ENCODE measurements around the gene MPP7. TPM values are rescaled to one million over a fixed set of nuclear protein-coding genes. Genes with fewer than 3 reads are reported as not detected.

Gene MPP7
- total RNA-seq (10 to 100 TPM in 1 of 9 donors, 1 to 10 TPM in 8; 3.0 to 12.0 (median 6.8) TPM), polyA plus RNA-seq (1 to 10 TPM; 1.7 to 3.5 (median 1.8) TPM)
- long read RNA-seq, donor 1: 0 reads
- long read RNA-seq, donor 2: 0 reads
- long read RNA-seq, donor 3: 0 reads
- long read RNA-seq, donor 4, partial matches to known transcripts: 2 of 5 reads
- long read RNA-seq, donor 4, other reads (novel, unspliced or antisense): 3 of 5 reads
- long read RNA-seq, donor 5, partial matches to known transcripts: 0 of 9 reads
- long read RNA-seq, donor 5, other reads (novel, unspliced or antisense): 9 of 9 reads
- long read RNA-seq, donor 6, partial matches to known transcripts: 2 of 3 reads
- long read RNA-seq, donor 6, other reads (novel, unspliced or antisense): 1 of 3 reads
- long read RNA-seq, donor 7: 0 reads
- long read RNA-seq, donor 8: 0 reads
- long read RNA-seq, donor 9: 0 reads
- long read RNA-seq, donor 10: 0 reads

DNA sequence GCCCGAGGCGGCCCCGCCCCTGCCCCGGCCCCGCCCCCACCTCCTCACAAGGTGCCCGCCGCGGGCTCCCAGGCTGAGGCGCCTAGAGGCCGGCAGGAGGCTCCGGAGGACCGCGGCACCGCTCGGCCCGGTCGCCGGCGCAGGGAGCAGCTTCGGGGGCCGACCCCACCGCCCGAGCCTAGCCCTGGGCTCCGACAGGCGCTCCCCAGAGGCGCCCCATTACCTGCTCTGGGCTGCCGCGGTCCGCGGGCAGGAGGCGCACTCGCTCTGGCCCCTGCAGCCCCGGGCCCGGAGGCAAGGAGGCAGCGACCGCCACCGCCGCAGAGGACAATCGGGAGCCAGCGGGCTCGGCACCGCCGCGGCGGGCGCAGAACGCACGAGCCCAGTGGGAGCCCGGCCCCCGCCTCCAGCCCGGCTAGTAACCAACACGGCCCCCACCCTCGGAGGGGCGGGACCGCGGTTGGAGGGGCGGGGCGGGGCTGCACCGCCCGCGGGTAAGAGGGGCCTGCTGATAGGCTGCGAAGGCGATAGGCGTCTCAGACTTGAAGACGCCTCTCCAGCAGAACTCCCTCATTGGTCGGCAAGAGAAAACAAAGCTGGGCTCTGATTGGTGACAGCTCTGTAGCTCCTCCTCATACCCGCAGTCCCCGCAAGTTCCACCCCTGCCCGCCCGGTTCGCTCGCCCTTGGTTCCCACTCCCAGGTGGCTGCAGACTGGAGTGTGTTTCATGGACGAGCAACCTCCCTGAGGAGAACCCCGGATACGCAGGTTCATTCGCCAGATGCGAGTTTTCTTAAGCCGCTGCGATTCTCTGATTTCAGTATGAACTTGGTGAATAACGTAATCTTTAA lies at the start of gene MPP7:
MPP7 (minus strand) TSS at position 427 of the 851 bp plus-strand sequence. CDS start 64,460 bp downstream, outside the sequence.
- intact Hi-C loops (cut with DNase I): no loop called here
- Histone ChIP-seq H3K4me1 (replicated peaks in 1 of 2) (peaks cover 7% of the 10 kb centered on the region in 2 donors), H3K4me3 (peak within 1 kb of the TSS; percentile 22 to 81 (median 76)), H3K36me3 (replicated peaks in 1 of 2) (no peaks in the 10 kb centered on the region), H3K27me3 (peaks cover 6% of the 10 kb centered on the region), H3K27ac (peak within 1 kb of the TSS in 4 of 5 donors; percentile 45 to 89 (median 82)), H3K9me3 (replicated peaks in 1 of 3) (no peaks in the 10 kb centered on the region)
- DNase-seq: peak; percentile 96 to 98 (median 97)
- peak; percentile 23 to 79 for TF ChIP-seq POLR2A (IDR thresholded peaks at IDR 0.05)
- TF ChIP-seq, protein P1, sequence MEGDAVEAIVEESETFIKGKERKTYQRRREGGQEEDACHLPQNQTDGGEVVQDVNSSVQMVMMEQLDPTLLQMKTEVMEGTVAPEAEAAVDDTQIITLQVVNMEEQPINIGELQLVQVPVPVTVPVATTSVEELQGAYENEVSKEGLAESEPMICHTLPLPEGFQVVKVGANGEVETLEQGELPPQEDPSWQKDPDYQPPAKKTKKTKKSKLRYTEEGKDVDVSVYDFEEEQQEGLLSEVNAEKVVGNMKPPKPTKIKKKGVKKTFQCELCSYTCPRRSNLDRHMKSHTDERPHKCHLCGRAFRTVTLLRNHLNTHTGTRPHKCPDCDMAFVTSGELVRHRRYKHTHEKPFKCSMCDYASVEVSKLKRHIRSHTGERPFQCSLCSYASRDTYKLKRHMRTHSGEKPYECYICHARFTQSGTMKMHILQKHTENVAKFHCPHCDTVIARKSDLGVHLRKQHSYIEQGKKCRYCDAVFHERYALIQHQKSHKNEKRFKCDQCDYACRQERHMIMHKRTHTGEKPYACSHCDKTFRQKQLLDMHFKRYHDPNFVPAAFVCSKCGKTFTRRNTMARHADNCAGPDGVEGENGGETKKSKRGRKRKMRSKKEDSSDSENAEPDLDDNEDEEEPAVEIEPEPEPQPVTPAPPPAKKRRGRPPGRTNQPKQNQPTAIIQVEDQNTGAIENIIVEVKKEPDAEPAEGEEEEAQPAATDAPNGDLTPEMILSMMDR (IDR thresholded peaks at IDR 0.05): peak; percentile 3 to 46 (median 36)
- 0 to 1% (median 0%) methylated on average over 11 to 80 of the region's 80 CpGs for WGBS, 4 donors

DNA sequence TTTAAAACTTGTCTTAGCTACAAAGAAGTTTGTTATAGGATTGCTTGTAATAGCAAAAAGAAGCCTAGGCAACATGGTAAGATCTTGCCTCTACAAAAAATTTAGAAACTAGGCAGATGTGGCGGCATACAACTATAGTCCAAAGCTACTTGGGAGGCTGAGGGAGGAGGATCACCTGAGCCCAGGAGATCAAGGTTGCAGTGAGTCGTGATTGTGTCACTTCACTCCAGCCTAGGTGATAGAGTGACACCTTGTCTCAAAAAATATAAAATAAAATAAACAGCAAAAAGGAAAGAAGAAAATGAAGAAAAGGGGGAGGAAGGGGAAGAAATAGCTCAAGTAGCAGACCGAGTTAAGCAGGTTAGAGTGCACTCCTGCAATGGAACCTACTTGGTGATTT lies 47.0 kb upstream of the MPP7 start:
- Histone ChIP-seq H3K4me1 (replicated peaks in 1 of 2) (no peaks in the 10 kb centered on the region), H3K27ac (no peak overlapping the region), H3K9me3 (replicated peaks in 1 of 3) (no peaks in the 10 kb centered on the region), H3K36me3 (replicated peaks in 1 of 2) (no peaks in the 10 kb centered on the region), H3K27me3 (no peaks in the 10 kb centered on the region), H3K4me3 (no peak overlapping the region)
- 32 to 85% (median 84%) methylated on average over 3 of the region's 3 CpGs for WGBS, 4 donors
- TF ChIP-seq, protein P1 (IDR thresholded peaks at IDR 0.05): no peak
- no peak for TF ChIP-seq POLR2A (IDR thresholded peaks at IDR 0.05)
- DNase-seq: no peak
- intact Hi-C loops (cut with DNase I): no loop called here

DNA sequence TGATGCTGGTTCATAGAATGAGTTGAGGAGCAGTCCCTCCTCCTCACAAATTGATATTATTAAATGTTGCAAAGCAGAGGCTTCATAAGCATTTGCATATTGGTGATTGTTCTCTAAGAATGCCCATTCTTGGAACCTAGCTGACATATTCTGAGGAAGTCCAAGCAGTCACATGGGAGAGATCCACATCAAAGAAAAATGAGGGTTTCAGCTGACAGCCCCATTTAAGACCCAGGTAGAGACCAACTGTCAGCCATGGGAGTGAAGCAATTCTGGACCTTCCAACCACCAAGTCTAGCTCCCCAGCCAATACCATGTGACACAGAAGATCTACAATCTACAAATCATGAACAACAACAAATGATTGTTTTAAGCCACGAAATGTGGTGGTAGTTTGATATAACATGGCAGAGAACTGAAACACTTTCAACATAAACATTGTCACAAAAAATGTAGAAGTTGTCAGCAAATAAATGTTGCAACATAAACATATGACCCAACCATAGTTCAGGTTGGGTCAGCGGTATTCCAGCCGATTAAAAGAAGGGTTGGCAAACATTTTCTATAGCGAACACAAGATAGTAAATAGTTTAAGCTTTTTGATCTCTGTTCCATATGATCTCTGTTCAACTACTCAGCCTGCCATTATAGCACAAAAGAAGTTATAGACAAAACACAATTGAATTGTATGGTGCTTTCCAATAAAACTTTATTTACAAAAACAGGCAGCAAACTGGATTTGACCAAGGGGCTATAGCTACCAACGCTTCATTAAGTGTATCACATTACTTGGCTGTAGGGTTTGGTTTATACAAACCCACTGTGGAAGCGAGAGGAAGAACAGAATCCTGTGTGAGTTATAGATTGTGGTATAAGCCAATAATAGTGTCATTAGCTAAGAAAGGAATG lies 41.4 kb upstream of the MPP7 start:
- Histone ChIP-seq H3K36me3 (replicated peaks in 1 of 2) (no peaks in the 10 kb centered on the region), H3K27me3 (no peaks in the 10 kb centered on the region), H3K4me3 (no peak overlapping the region), H3K9me3 (replicated peaks in 1 of 3) (no peaks in the 10 kb centered on the region), H3K4me1 (replicated peaks in 1 of 2) (no peaks in the 10 kb centered on the region), H3K27ac (no peak overlapping the region)
- intact Hi-C loops (cut with DNase I): no loop called here
- no peak for TF ChIP-seq POLR2A (IDR thresholded peaks at IDR 0.05)
- TF ChIP-seq, protein P1 (IDR thresholded peaks at IDR 0.05): no peak
- DNase-seq: no peak
- 69 to 82% (median 73%) methylated on average over 6 of the region's 6 CpGs for WGBS, 4 donors
